GM19023 (cell line): ENCODE results near the gene LRRC71.

Source experiments
- ATAC-seq: cut with Tn5 transposase; IDR thresholded peaks from one replicate; pipeline ENCODE4 v1.9.1; 2021; ENCODE audit warnings: mild to moderate bottlenecking, moderate library complexity; ENCODE audit not compliant: unreplicated experiment

LRRC71 gene

DNA sequence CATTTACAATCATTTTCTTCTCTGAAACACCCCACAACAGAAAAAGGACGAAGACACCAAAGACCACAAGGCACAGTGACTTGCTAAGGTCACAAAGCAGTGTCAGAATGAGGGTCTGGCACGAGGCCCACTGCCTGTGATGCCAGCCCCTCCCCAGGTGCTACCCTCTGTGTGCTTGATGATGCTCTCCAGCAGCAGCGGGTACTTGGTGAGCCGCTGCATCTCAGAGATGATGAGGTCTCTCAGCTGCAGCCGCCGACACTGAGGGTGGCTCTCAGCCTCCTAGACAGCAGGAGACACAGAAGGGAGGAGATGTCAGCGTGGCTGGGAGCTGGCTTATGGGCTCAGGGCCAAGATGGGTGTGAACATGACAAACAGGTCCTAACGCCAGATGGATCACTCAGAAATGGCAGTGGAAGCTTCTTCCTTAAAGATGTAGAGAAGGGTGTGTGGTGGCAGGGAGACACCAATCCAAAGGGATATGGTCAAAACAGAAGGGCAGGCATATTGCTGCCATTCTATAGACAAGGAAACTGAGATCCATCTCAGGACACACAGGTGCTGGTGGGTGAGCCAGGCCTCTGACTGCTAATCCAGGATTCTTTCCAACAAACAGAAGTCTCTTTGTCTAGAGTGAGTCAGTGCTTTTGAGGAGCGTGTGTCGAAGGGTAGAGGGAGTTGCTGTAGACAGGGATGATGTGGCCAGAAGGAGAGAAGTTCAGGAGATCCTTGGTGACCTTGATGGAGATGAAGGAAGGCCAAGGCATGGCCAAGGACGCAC, 25.6 kb downstream of the LRRC71 start:
- ATAC-seq, result no peak

DNA sequence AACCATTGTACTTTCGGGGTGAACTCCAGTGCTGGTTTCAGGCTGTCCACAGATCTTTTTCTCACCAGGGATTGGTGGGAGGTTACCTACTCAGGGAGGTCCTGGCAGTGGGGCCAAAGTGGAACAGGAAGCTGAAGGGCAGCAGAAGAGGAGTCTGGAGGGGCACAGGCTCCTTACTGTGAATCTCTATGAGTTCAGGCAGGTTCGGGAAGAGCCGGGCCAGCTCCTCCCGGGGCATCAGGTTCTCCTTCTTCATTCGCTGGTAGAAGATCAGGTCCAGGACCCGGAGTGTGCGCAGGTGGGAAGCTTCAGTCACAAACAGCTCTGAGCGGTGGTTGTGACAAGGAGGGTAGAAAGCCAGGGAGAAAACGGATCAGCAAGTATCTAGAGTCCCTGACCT, 26.7 kb downstream of the LRRC71 start:
- no peak for ATAC-seq

DNA sequence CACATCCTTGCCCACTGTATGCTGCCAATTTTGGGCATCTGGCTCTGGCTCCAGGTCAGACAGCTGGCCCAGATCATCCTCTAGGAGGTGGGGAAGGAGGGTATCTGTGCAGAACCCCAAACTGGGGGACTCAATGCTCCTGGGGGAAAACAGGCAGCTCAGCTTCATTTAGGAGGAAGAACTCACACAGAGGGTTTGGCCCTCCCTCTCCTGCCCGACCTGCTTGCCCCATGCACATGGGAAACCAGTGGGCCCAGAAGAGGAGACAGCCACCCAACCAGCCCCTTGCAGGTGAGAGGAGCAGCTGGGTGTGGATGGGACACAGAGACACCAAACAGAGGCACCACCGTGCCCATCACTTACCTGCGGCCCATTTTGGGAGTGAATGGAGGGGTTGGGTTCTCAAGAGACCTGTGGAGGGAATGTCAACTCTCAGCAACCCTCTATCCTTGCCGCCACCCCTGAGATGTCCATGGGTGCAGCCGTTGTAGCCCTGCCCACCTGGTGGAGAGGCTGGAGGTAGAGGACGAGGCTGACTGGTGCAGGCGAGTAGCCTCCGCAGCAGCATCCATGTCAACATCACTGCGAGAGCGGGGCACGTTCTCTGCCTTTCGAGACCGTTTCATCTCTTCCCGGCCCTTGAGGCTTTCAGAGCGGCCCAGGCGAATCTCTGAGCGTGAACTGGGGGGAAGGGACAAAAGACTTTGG, 27.5 kb downstream of the LRRC71 start:
- ATAC-seq, result no peak

- ATAC-seq, result no peak
Measured at GRCh38 chr1:156948708-156949107, 28.3 kb downstream of the LRRC71 start.

- ATAC-seq, result no peak
Measured at GRCh38 chr1:156949127-156949526, 28.7 kb downstream of the LRRC71 start.

DNA sequence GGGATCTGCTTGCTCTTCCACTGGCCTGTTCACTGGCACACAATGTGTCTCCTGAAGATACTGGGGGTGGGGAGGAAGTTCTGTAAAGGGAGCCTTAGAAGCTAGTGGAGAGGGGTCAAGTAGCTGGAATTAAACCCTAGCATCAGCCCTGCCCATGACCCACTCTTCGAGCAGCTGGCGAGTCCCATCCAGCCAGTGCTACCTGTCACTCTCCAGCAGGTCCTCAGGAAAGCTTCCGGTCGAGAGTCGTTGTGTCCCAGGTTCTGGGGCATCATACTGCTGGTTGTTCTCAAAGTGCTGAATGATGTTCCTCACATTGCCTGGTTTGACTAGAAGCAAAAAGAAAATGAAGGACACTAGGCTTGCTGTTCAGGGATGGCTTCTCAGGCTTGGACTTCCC, 30.9 kb downstream of the LRRC71 start:
- ATAC-seq, result no peak

- no peak for ATAC-seq
Measured at GRCh38 chr1:156953571-156953970, 33.1 kb downstream of the LRRC71 start.

- ATAC-seq, result no peak
Measured at GRCh38 chr1:156956333-156956732, 35.9 kb downstream of the LRRC71 start.

- no peak for ATAC-seq
Measured at GRCh38 chr1:156957634-156958033, 37.2 kb downstream of the LRRC71 start.

DNA sequence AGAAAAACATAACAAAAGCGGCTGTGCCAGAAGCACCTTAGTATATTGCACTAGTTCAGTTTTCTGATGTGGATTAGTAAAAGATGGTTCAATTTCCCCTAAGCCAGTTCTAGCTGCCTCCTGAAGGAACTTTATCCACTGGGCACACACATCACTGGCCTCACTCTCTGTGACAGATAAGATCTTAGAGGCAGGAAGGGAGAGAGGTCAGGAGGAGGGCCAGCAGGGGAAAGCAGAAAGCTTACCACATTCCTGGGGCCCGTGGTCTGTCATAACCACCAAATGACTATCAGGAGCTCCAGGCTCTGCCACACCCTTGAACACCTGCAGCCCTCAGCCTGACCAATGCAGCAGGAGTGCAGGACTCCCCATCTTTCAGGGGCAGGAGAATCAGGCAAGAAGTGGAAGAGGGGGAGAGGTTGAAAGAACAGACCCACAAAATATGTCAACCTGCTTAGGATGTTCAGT, 37.8 kb downstream of the LRRC71 start:
- no peak for ATAC-seq

DNA sequence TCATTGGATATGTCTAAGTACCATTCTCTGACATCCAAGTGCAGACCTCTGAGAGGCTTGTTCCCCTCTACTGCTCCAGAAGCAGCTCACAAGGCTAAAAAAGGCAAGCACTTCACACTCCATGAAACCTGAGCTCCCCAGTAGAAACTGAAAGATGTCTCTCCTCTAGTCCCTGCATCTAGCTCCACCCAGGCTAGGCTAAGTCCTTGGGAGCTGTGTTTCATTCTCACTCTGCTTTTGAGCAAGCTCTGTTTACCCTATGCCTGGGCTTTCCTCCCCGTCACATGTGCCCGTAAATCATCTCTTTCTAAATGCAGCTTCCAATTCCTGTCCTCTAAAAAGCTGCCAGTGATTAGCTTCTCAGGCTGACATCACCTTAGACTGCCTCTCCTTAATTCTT, 39.0 kb downstream of the LRRC71 start:
- ATAC-seq, result no peak

DNA sequence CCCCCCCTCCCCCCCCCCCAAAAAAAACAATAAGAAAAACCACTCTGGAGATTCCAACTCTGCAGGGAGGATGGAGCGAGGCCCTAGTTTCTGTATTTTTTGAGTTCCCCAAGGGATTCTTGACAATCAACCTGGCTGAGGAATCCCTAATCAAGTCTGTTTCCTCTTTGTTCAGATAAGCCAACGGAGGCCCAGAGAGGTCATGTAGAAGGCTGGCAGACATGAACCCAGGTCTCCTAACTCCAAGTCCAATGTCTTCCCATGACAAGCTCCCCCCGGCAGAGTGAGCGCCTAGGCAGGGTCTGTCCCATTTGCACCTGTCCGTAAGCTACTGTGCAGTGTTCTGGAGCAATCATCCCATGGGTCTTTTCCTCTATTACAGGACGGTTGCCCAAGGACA, 39.5 kb downstream of the LRRC71 start:
- ATAC-seq, result no peak

DNA sequence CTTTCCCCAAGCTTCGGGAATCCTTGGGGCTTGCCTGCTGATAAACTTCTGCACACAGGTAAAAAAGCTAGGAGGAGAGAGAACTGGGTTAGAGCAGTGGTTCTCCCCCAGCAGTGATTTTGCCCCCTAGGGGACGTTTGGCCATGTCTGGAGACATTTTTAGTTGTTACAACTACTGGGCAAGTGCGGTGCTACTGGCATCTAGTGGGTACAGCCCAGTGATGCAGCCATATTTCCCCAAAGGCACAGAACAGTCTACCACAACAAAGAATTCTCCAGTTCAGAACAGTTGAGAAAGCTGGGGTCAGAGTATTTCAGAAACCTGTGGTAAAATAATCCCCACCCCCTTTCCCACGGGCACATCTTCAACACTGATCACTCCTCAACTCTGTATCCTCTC, 41.3 kb downstream of the LRRC71 start:
- ATAC-seq, result no peak

- no peak for ATAC-seq
Measured at GRCh38 chr1:156963621-156964020, 43.2 kb downstream of the LRRC71 start.

DNA sequence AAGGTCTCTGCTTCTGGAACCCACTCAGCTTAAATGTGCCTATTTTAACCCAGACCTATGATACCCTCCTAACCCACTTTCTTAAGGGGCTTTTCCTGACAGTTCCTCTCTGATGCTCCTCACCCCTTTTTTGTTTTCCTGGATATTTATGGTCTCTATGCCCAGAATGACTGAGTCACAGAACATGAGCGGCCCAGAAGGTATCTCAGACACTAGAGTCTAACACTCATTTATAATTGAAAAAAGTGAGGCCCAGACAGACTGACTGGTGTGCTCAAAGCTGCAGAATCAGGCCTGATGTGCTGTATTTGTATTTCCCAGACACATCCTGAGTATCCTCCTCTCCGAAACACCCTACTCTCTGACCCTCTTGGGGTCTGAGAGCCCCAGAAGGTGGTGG, 44.0 kb downstream of the LRRC71 start:
- no peak for ATAC-seq

DNA sequence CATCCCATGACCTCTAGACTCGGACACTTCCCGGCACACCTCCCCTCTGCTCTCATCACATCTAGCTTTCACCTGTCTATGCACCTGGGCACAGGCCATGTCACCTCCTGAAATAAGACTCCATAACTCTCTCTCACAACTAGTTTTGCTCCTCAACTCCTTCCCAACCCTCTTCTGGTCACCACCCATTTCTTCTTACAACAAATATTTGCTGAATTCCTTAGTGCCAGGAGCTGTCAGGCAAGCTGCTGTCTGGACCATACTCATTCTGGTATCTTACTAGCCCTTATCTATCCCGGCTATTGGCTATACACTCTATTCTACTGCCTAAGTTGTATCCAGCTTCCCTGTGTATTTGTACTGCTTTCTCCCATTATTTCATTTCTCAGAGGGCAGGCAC, 49.1 kb downstream of the LRRC71 start:
- no peak for ATAC-seq

- ATAC-seq, result no peak
Measured at GRCh38 chr1:156970017-156970416, 49.6 kb downstream of the LRRC71 start.

- ATAC-seq, result no peak
Measured at GRCh38 chr1:156973417-156973816, 53.0 kb downstream of the LRRC71 start.

DNA sequence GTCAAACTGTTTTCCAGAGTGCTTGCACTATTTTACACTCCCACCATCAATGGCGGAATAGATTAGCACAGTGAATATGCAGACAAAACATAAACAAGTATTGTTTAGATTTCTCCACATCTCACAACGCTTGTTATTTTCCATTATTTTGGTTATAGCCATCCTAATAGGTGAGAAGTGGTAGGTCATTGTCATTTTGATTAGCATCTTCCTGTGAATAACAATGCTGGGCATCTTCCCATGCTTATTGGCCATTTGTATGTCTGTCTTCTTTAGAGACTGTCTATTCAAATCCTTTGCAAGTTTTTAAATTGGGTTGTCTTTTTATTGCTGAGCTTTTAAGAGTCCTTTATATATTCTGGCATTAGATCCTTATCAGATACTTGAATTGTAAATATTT, 54.7 kb downstream of the LRRC71 start:
- ATAC-seq, result no peak

DNA sequence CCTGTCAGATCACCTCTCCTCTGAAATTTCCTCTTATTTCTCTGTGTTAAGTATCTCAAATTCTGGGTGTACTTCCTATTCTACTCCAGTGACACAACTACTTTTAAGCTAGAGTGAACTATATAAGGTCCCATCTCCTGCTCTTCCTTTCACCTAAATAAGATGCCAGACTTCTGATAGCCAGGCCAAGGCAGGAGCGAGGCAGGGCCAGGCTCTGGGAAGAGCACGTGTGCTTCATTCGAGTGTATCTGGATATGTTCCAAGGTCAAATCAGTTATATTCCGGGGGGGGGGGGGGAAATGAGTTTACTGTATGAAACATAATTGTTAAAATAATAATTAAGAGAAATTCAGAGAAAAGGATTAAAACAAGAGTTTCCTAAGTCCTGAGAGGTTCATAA, 60.1 kb downstream of the LRRC71 start:
- no peak for ATAC-seq
